Activated CD8-positive, alpha-beta memory T cell treated with anti-CD3 and anti-CD28 coated beads, Interleukin-2, amount 50 U/mL, for 24 hours (primary cell): ENCODE data around the gene MELTF.

Source experiments
- DNase-seq: peaks from one replicate; pipeline ENCODE4 v3.0.0-alpha.2; 2020; ENCODE audit errors: extremely low read depth

Gene MELTF

GRCh38 chr3:197010556-197011351 is 18.9 kb downstream of the MELTF start:
- DNase-seq = no peak

DNA sequence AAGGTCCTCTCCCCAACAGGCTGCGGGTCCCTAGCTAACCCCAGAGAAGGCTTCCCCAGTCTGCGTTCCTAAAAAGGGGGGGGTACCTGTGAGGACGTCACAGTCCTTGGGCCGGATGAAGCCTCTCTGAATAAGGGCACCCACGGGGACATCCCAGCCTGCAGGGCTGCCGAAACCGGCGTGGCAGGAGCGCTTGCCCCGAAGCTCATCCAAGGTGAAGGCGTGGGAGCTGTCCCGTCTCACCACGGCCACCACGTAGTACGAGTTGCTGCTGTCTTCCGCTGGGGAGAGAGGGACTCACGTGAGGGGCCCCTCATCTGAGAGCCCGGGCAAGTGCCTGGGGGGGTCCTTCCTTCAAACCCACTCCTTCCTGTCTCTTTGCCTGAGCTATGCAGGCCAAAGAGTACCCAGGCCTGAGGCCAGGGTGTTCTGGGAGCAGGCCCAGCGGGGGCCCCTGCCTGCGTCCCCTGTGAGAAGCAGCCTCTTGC is 20.0 kb downstream of the MELTF start:
- no peak for DNase-seq

DNA sequence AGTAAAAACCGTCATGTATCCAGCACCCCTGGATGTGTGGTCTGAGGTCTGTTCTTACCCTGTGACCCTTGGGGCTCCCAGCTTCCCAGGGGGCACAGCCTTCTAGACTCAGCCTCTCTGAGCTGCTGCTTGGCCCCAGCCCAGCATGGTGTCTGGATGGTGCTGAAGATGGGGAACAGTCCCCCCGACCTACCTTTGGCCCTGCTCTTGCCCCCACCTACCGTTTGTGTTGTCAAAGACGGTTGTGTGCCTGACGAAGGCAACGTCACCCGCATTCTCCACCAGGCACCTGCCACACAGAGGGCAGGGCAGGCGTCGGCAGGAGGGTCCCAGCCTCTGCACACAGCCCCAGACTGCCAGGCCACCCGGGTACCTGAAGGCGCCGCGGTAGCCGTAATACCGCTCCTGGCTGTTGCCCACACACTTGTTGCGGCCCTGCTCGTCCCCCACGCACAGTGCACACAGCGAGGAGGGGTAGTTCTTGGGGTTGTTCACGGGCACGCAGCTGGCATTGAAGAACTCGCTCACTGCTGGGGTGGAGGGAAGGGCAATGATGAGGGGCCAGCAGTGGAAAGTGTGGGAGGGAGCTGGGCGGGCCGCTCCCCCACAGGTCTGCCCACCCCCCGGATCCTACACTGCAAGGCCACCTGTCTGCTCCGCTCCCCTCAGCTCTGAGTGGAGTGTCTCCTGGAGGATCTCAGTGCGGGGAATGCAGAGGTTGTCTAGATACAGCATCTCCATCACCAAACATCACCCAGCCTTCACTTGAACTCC is 21.0 kb downstream of the MELTF start:
- DNase-seq = no peak

DNA sequence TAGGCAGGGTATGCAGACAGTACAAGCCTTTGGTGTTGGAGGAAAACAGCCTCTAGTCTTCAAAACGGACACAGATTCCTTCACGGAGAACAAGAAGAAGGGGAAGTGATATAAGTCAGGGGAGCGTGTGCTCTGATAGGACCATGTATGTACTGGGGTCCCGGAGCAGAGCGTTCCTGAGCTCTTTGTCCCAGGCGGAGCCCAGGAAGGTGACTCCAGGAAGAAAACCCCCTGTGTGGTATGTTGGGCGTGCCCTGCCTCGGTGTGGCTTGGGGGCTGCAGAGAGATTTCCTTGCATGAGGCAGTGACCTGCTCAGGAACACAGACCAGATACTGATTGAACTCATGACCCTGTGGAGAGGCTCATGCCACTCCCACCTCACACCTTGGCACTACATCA is 21.7 kb downstream of the MELTF start:
- DNase-seq = no peak

DNA sequence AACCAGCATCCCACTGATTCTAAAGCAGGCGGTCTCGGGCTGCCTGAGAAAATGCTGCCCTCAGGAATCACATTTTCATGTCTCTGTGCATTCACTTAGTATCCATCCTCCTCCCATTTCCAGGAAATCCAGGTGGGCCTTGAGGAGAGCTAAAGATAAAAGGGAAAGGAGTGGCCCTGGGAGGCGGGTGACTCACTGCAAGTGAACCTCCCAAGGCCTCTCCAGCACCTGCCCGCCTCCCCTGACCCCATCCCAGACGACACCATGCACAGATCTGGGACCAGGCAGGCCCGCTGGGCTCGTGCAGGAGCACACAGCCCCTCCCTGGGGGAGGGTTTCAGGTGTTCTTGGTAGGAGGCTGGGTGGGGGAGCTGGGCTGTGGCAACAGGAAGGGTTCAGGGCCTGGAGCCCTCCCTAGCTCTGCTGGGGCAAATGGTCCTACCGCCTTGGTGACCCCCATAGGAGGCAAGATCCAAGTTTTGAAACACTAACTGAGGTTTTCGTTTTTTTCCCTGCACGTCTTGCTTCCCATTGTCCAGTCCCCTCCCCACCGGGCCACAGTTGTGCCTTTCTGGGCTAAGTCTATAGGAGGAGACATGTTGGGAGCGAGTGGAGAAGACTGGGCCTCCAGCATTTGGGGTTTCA is 22.2 kb downstream of the MELTF start:
- DNase-seq = no peak

- DNase-seq = no peak
Measured at GRCh38 chr3:197006860-197007259, 22.8 kb downstream of the MELTF start.

GRCh38 chr3:197006446-197006845 is 23.2 kb downstream of the MELTF start:
- no peak for DNase-seq

DNA sequence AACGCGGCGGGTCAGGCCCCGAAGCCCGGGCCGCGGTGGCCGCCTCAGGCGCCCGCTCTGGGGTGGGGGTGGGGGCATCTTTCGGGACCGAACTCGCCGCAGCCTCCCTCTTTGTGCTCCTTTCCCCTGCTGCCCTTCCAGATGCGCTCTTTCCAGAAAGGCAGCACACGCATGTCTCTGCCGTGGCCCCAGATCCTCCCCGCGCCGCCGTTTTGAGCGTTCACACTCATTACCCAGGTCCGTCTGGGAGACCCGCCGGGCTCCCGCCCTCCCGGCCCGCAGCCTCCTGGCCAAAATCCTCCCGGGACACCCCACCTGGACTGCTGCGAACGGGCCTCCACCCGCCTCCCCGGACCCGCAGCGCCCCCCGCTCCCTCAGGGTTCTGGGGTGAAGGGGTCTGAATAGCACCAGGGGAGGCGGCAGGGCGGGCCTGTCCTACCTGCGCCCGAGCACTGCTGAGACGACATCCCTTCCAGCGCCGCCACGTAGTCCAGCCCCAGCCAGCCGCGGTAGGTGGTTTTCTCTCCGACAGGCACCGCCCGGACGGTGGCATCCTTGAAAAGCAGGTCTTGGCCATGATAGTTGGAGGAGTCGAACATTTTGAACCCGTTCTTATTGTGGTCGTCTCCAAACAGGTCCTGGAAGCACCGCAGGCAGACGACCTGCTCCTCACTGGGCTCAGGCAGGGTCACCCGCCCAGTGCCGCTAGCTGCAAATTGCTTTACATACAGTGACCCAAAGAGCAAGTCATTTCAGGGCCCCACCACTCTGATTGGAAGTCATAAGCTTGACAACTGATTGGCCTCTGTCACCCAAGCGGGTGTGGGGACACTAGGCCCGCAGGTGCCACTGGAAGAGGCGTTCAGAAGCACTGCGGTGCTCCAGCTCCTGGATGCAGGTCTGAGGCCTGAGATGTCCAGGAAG is 25.9 kb downstream of the MELTF start:
- DNase-seq = no peak

- DNase-seq = peak; percentile 35
Measured at GRCh38 chr3:197002701-197003454, 26.7 kb downstream of the MELTF start.

DNA sequence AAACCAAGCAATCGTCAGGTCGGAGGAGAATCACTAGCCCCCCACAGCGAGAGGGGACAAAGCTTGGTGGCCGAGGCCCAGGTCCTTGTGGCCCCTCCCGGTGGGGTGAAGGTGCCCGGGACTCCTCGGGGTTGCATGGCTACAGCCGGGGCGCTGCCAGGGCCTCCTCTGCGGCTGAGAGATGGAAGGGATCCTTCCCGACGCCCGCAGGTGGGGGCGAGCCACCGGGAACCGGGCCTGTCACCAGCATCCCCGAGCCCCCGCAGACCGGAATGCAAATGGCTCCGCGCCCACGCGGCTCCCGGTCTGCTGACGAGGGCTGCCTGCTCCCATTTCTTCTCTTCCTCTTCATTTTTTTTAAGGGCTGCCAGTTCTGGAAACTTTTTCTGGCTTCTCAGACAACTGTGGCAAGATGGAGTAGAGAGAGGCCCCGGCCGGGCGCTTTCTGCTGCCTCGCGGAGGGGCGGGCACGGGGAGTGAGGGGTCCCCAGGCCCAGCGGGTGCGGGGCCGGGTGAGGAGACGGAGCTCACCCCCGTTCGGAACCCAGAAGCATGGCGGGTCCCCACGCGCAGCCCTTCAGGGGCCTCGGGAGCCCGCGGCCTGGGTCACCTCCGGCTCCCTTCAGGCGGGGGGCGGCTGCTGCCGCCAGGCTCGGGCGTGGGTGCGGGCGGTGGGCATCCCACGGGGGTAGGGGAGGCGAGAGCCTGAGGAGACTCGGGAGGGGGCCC is 27.5 kb downstream of the MELTF start:
- DNase-seq = no peak

DNA sequence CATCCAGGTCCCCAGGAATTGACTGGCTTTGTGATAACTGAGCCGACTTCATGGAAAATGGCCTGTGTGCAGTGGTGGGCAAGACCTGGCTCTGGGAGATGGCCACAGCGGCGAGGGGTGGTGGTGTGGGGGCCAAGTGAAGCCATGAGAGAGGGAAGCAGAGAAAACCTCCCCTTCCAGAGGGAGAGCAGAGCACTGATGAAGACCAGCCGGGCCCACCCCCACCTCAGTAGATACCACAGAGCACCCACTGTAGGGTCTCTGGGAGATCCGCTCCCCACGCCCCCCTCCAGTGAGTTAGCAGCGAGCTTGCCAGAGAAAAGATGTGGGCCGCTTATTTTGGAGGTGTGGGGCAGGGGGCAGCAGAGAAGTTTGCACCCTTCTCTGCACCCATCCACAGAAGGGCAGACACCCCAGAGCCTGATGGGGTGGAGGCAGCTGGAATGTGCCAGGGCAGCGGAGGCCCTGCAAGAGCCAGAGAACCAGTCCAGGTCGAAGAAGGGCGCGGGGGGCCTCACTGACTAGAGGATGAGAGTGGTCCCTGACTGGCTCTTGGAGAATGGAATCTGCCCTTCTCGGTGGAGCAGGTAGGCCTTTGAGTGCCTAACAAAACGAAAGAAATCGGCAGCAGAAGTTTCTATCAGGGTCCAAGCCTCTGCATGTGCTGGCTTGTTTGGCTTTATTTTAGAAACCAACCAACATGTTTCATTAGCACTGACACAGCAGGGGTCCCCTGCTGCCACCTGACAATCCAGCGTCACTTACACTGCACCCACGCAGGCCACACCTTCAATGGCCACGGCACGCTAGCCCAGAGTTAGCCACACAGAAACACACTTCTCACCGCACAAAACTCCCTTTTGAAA is 28.3 kb downstream of the MELTF start:
- no peak for DNase-seq

GRCh38 chr3:197000211-197000610 is 29.4 kb downstream of the MELTF start:
- DNase-seq = no peak

DNA sequence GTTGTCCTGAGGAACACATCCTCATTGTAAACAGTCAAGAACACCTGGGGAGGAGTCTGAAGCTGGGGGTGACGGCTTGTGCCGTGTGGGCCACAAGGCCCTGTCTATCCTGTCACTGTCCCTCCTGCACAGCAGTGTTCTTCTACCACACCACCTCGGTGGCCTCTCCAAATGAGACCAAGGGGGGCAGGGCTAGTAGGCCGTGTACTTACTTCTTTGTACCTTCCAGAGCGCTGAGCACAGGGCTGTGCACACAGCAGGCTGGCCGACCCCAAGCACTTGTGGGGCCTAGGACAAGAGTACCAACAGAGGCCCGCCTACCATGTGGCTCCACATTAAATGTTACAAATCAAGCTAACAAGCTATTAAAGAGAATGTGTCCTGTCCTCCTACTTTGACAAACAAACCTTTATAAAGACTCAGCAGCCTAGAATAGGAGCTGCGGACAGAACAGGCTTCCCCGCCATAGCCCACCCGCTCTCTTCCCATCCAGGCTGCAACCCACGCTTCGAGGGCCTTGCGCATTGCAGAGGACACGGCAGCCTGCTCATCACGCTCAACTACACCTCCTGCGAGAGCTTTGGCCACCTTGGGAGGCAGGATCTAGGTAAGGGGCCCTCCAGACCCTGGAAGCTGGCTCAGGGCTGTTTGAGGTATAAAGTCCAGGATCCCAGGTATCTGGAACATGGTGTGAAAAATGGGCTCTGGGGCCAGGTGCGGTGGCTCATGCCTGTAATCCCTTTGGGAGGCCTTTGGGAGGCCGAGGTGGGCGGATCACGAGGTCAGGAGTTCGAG is 30.5 kb downstream of the MELTF start:
- DNase-seq = no peak

GRCh38 chr3:196997311-196997710 is 32.3 kb downstream of the MELTF start:
- DNase-seq = no peak

GRCh38 chr3:196996454-196997265 is 33.0 kb downstream of the MELTF start:
- DNase-seq = no peak

DNA sequence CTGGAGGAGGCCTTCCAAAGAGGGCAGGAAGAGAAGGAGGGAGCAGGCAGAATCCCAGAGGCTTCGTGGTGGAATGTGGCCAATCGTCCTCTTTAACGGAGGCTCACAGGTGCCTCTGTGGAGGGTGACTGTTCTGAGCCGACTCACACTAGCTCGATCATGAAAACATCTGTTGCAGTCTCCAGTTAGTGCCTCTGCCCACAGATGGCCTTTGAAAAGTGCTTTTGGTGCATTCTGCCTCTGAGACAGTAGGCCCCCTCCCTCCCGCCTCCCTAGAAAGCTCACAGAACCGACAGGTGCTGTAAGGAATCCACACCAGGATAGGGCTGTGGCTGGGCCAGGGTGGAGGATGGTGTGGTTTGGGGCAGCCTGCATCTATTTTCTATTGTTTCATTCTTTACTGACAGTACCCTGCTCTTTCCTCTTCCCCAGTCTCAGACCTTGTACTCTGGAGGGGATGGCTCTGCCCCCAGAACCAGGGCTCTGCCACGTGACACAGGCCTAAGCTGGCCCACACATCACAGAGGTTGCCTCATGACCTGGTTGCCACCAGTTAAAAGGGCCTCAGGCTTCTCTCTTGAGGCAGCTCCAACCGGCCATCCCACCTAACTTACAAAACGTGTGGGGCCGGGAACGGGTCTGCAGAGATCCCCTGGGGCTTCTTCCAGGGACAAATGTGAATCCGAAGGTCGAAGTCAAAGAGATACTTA is 33.8 kb downstream of the MELTF start:
- DNase-seq = no peak

DNA sequence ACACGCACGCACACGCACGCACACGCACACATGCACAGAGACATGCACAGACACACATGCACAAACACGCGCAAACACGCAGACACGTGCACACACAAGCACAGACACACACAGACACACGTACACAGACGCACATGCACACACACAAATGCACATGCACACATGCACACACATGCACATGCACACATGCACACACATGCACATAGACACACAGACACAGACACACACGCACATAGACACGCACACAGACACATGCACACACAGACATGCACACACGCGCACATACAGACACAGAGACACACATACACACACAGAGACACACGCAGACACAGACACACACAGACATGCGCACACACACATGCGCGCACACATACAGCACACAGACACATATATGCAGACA is 34.6 kb downstream of the MELTF start:
- DNase-seq = no peak
